AG04450 (cell line): ENCODE data around the gene HSPG2. TPM values are rescaled to one million over a fixed set of nuclear protein-coding genes. Genes with fewer than 3 reads are reported as not detected.

Experiments used
- CTCF ChIA-PET: fragments of 300-600, 350-600 bp; formaldehyde crosslinking; extraction: SDS; loops from one replicate; lab custom pipeline; 2022; ENCODE audit warnings: antibody characterized with exemption, inconsistent platforms; lab: Charles Lee
- POLR2A ChIA-PET: fragments of 350-600 bp; formaldehyde crosslinking; extraction: SDS; loops from one replicate; lab custom pipeline; 2021; ENCODE audit warnings: antibody characterized with exemption, inconsistent platforms; lab: Yijun Ruan, JAX
- DNase-seq: peaks from one replicate; pipeline ENCODE4 v3.0.0-alpha.2; 2011; ENCODE audit warnings: low read depth, low spot score
- H3K27ac ChIP-seq: one replicate; pipeline ENCODE4 v1.5.1; 2012; ENCODE audit warnings: low read depth, low read length, control low read depth
- H3K27me3 ChIP-seq: one replicate; pipeline ENCODE4 v1.6.0; 2012; ENCODE audit warnings: low read length; ENCODE audit not compliant: control insufficient read depth, insufficient read depth
- H3K4me3 ChIP-seq: 2 replicates; pipeline ENCODE4 v1.5.1; 2011; ENCODE audit warnings: mild to moderate bottlenecking, low read depth, low read length, control low read depth
- H3K9me3 ChIP-seq: 2 replicates; pipeline ENCODE4 v1.5.1; 2012; ENCODE audit warnings: low read length; ENCODE audit not compliant: control insufficient read depth, insufficient read depth
- CTCF ChIP-seq: IDR thresholded peaks from 2 replicates; pipeline ENCODE4 v1.5.1; 2011; ENCODE audit warnings: low read depth, low read length, control low read depth, inconsistent platforms
- polyA plus RNA-seq: library from polyadenylated mRNA; depleted of rRNA; stranded (reverse); fragments of >200 nt; gene quantifications from 2 replicates; pipeline ENCODE4 v1.2.3, GENCODE V29; 2011

Gene HSPG2
- polyA plus RNA-seq, 1 experiment = 9.7 TPM

- Histone ChIP-seq H3K9me3 (no peaks in the 10 kb centered on the region), H3K27me3 (no peaks in the 10 kb centered on the region), H3K27ac (no peak overlapping the region), H3K4me3 (no peak overlapping the region)
- no peak for TF ChIP-seq CTCF
- no peak for DNase-seq
- ChIA-PET CTCF (no interaction called here), POLR2A (no interaction called here)
Measured at GRCh38 chr1:21820597-21821232, 116.4 kb downstream of the HSPG2 start.

- TF ChIP-seq CTCF = no peak
- POLR2A ChIA-PET = interaction anchor here (1.0 kb wide), 1 partner anchor 35 kb away, joined by 3 read pairs; no protein-coding TSS in a partner anchor
- Histone ChIP-seq H3K4me3 (no peak overlapping the region), H3K9me3 (no peaks in the 10 kb centered on the region), H3K27ac (no peak overlapping the region), H3K27me3 (peaks cover 1% of the 10 kb centered on the region)
- no peak for DNase-seq
- CTCF ChIA-PET = no interaction called here
Measured at GRCh38 chr1:21818656-21819055, 118.5 kb downstream of the HSPG2 start.

GRCh38 chr1:21816602-21817302, 120.4 kb downstream of the HSPG2 start:
- H3K9me3 ChIP-seq = no peaks in the 10 kb centered on the region
- peak; percentile 16 for DNase-seq
- POLR2A ChIA-PET = no interaction called here
- TF ChIP-seq CTCF = no peak
- peak overlapping the region; percentile 52 for H3K27ac ChIP-seq
- CTCF ChIA-PET = no interaction called here
- H3K27me3 ChIP-seq = peaks cover 3% of the 10 kb centered on the region
- no peak overlapping the region for H3K4me3 ChIP-seq

GRCh38 chr1:21815724-21816321, 121.3 kb downstream of the HSPG2 start:
- Histone ChIP-seq H3K27me3 (peaks cover 3% of the 10 kb centered on the region), H3K27ac (no peak overlapping the region), H3K9me3 (no peaks in the 10 kb centered on the region), H3K4me3 (no peak overlapping the region)
- TF ChIP-seq CTCF = no peak
- ChIA-PET CTCF (no interaction called here), POLR2A (no interaction called here)
- DNase-seq = no peak

GRCh38 chr1:21814981-21815582, 122.0 kb downstream of the HSPG2 start:
- Histone ChIP-seq H3K27ac (no peak overlapping the region), H3K27me3 (peaks cover 3% of the 10 kb centered on the region), H3K4me3 (no peak overlapping the region), H3K9me3 (no peaks in the 10 kb centered on the region)
- no peak for TF ChIP-seq CTCF
- ChIA-PET POLR2A (no interaction called here), CTCF (no interaction called here)
- no peak for DNase-seq
